HG02840 (cell line): ENCODE results near the gene RTTN.
A peak's percentile ranks its signal among the peaks of the same experiment; 100 is the strongest.
"Not testable (repeated sequence)": the region's sequence is repeated elsewhere in the genome, so short reads cannot be mapped to it uniquely, and the experiment has no call there.

Source experiments
- ATAC-seq: cut with Tn5 transposase; IDR thresholded peaks from one replicate; pipeline ENCODE4 v1.9.1; 2021; ENCODE audit warnings: mild to moderate bottlenecking, moderate library complexity, moderate number of reproducible peaks; ENCODE audit not compliant: unreplicated experiment, low FRiP score

The RTTN gene

DNA sequence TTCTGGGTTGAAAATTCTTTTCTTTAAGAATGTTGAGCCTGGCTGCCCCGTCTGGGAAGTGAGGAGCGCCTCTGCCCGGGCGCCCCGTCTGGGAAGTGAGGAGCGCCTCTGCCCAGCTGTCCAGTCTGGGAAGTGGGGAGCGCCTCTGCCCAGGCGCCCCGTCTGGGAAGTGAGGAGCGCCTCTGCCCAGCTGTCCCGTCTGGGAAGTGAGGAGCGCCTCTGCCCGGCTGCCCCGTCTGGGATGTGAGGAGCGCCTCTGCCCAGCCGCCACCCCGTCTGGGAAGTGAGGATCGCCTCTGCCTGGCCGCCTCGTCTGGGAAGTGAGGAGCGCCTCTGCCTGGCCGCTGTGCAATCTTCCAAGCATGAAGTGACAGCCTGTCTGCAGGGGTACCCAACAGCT is 102.6 kb downstream of the RTTN start:
- ATAC-seq, result not testable (repeated sequence)

GRCh38 chr18:70089858-70090257 is 115.6 kb downstream of the RTTN start:
- ATAC-seq, result no peak

DNA sequence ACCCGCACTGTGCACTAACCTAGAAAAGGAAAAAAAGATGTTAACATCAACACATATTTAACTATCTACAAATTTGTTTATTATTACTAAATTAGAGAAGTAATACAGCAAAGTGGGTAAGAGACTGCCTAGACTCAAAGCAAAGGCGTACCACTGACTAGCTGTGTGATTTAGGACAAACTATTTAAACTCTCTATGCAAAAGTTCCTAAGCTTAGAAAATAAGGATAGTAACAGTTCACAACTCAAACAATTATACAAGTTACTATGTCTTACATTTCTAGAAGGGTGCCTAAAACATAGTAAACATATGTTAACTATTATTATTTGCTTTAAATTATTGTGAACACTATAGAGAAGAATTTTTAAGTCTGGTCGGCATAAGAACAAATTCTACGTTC is 119.4 kb downstream of the RTTN start:
- ATAC-seq, result no peak

- ATAC-seq, result no peak
These were observed 119.8 kb downstream of the RTTN start for GRCh38 chr18:70085641-70086040.

DNA sequence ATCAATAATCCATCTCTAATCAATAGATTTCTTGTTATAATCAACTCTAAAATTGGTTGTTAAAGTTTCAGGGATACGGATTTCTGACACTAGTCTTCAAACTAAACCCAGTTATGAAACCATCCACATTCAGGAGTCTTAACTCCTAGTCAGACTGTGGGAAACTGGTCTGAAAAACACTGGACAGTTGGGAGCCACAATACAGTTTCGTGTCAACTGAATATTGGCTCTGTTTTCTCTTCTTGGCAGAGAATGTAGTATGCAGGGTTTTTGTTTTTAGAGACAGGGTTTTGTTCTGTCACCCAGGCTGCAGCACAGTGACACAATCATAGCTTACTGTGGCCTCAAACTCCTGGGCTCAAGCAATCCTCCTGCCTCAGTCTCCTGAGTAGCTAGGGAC is 123.1 kb downstream of the RTTN start:
- no peak for ATAC-seq

DNA sequence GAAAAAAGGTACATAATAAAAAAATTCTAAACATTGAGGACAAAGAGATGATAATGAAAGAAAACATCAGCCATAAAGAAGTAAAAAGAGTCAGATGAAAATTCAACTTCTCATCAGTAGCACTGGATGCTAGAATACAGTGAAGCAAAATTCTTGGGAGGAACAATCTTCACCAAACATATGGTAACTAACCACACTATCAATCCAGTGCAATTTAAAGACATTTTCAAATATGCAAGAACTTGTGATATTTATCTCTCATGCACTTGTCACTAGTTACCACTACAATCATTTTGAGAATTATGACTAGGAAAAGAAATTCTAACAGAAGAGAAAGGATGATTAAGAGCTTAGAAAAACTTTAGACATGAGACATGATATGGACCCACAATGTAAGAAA is 127.4 kb downstream of the RTTN start:
- ATAC-seq, result no peak

- ATAC-seq, result no peak
These were observed 129.6 kb downstream of the RTTN start for GRCh38 chr18:70075906-70076305.

GRCh38 chr18:70074116-70074515 is 131.4 kb downstream of the RTTN start:
- ATAC-seq, result no peak

DNA sequence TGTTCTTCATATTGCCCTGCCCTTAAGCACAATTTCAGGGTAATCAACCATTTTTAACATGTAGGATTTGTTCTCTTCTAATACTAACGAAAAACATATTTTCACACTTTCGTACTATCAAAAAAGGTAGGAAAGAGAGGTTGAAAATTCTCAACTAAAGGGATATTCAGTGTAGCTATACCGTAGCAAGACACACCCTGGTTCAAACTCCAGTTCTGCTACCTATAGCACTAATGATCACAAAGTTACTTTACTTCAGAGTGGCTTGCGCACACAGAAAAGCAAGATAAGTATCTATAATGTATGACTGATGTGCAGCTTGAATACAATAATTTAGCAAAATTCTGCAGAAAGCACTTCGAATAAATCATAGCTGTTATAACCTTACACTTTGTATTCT is 132.1 kb downstream of the RTTN start:
- no peak for ATAC-seq

GRCh38 chr18:70072678-70073077 is 132.8 kb downstream of the RTTN start:
- ATAC-seq, result no peak

DNA sequence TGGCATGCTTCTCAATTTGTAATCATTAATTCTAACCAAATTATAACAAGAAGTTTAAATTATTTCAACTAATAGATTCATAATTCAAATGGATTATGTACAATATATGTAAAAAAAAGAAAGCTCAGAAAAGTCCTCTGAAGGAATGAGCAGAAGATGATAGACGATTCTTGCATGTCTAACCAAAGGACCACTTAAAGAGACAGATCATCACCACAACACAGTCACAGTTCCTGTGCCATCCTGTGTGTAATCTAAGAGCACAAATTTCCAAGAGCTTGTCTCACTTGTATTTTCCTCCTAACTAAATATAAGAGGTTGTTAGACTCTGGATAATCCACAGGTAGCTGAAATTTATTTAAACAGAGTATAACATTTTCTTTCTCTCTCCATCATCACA is 135.5 kb downstream of the RTTN start:
- ATAC-seq, result no peak

DNA sequence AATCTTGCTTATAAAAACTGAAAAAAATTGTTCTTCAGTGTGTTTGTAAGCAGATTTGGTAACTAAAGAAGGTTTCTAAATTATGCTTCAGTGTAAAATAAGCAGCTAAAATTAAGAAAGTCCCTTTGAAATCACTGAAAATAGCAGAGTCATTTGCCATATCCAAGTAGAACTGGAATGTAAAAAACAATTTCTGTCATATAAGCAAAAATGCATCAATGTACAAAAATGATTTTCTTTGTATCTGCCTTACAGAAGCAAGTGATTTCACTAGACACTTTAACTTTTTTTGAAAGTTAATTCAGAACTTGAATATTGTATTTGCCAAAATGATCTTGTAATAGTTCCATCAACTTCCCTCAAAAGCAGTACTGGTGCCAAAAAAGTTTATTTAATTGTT is 136.1 kb downstream of the RTTN start:
- ATAC-seq, result no peak

DNA sequence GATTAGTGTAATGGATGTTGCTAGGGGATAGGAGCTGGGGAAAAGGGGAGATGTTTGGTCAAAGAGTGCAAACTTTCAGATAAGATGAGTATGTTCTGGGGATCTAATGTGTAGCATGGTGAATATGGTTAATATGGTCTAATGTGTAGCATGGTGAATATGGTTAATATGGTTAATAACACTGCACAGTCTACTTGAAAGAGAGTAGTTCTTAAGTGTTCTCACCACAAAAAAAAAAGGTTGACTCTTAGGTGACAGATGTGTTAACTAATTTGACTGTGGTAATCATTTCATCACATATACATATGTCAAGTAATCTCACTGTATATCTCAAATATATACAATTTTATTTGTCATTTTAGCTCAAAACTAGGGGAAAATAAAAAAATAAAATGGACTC is 136.5 kb downstream of the RTTN start:
- ATAC-seq, result no peak

GRCh38 chr18:70059684-70060083 is 145.8 kb downstream of the RTTN start:
- no peak for ATAC-seq

DNA sequence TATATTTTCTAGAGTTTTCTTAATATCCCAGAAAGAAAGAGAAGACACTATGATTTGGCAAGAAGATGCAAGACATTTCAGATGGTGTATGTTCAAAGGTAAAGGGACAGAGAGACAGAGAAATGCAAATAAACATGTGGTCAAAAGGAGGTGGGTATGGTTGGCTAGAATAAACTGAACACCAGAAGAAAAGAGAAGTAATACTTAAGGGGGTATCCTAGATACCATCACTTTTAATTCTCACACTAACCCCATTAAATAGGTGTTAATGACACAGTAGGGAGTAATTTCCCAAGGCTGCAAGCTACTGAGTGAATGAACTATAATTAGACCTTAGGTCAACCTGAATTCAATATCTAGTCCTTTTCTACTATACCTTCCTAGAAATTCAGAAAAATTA is 146.6 kb downstream of the RTTN start:
- ATAC-seq, result peak; percentile 99

DNA sequence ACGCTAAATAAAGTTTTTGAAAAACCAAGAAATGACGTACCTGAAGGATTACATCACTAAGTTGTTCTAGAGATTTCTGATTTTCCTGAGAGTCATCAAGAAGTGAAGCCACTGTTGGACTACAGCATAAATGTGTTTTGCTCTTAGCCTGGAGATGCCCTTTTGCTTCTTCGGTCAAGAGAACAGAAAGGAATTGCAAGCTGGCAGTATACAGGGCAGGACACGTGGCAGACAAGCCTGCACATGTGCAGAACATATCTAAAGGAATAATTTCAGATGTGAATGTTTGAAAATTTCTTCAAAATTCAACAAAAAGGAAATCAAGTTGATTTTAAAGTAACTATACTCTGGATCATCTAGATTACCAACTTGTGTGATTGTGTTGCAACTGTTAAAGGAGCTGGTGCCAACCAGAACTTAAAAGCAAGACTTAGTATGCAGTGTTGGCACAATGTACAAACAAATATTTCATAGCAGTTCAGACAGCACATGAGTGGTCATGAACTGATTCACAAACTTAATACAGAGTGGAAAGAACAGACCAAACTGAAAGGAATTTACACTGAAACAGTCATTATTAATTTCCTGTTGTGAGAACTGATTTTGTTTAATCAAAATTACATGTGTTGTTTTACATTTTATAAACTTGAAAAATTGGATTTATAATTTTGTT is 157.4 kb downstream of the RTTN start:
- ATAC-seq, result no peak

DNA sequence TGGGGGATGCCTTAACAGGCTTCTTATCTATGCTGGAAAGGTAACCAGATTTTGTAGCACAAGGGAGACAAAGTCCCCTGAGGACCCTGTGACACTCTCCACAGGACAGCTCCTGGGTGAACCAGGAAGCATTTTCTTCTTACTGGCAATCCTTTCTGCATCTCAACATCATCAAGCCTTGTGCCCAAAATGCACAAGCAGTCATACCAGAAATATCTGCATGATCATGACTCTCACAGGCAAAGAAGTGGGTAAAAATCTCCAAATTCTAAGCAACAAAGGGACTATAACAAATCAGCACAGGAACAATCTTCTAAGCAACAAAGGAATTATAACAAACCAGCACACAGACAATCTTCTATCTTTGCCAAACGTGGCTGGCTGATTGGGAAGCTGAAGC is 158.7 kb downstream of the RTTN start:
- ATAC-seq, result no peak

DNA sequence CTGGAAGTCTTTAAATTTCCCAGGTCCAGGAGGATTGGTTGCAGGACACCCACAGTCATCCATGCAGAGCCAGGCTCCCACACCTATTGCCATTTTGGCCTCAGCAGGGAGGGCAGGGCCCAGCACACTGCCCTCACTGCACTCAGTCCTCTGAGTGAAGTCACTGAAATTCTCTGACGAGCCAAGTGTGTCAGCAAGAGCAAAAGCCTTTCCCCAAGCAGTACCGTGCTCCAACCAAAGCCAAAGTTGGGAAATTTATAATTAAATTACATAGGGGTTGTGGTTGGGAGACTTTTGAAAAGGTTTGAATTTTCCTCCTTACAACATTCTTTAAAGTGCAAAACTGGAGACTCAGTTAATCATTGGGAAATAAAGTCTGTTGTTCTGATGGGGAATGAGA is 159.3 kb downstream of the RTTN start:
- no peak for ATAC-seq

DNA sequence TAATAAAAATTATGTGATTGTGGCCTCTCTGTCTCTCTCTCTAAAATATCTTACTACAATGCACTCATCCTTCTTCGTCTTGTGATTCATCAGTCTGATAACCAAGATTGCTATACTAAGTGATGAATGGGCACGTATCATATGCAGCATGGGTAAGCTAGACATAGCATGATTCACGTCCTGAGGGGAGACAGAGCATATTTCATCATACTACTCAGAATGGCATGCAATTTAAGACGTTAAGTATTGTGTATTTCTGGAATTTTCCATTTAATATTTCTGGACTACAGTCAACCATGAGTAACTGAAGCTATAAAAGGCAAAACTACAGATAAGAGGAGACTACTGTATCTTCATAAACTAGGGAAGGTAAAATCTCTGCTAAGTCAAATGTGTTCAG is 160.9 kb downstream of the RTTN start:
- ATAC-seq, result no peak

DNA sequence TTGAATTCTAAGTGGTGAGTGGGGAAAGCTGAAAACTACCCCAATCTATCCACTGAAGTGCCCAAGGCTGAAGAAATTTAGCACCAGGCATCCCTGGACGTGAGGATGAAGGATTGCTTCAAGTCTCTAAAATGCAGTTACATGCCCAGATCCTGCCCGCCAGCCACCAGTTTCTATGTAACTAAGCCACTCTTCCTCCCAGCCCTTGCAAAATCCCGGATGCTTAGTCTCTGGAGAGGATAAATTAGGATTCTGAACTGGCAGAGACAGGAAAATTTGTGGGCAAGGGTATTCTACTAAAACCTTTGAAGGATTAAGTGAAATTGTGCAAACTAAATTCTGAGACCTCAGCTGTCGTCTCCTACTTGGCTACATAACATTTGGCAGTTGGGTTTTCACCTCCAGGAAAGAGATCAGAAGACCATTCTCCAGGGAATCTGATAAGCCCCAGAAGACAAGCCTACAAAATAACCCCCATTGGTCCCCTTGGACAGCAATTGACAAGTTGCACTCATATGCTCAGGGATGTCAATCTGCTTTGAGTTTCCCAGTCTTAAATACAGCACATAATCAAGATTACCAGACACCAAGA is 163.9 kb downstream of the RTTN start:
- no peak for ATAC-seq

- no peak for ATAC-seq
These were observed 166.3 kb downstream of the RTTN start for GRCh38 chr18:70039186-70039585.

GRCh38 chr18:70037431-70038061 is 167.9 kb downstream of the RTTN start:
- ATAC-seq, result peak; percentile 32
